HG03439 (cell line): ENCODE results near the gene ATP8A1.
A peak's percentile ranks its signal among the peaks of the same experiment; 100 is the strongest.
"Not testable (repeated sequence)": the region's sequence is repeated elsewhere in the genome, so short reads cannot be mapped to it uniquely, and the experiment has no call there.

Experiments used
- ATAC-seq: cut with Tn5 transposase; IDR thresholded peaks from one replicate; pipeline ENCODE4 v1.9.1; 2021; ENCODE audit warnings: mild to moderate bottlenecking, moderate library complexity; ENCODE audit not compliant: unreplicated experiment

The ATP8A1 gene

DNA sequence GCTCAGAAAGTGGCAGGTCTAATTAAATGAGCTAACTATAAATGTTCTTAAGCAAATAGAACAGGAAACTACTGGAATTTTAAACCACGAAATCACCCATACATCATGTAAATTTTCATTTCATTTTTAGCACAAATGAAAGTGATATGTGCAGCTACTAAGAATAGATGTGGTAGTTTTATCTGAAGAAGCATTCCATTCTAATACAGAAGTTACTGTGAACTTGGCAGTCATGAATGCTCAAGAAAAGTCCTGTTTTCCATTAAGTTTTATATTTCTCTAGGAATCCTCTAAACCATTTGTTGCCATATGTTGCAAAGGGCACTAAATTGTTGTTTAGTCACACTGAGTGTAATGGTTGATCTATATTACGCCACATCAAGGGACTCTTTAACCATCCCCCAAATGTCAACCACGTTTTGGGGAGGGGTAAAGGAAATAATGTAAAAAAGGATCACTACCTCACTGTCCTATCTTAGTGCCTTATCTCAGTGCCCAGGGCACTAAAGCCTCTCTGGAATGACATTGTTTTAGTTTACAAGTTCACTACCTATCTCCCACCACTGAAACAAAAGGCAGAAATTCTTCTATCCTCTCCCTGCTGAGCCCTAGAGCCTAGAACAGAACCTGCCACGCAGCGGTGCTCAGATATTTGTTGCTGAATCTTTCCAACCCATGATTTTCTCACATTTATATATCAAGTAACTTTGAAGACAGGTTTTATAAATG is 141.6 kb downstream of the ATP8A1 start:
- no peak for ATAC-seq

DNA sequence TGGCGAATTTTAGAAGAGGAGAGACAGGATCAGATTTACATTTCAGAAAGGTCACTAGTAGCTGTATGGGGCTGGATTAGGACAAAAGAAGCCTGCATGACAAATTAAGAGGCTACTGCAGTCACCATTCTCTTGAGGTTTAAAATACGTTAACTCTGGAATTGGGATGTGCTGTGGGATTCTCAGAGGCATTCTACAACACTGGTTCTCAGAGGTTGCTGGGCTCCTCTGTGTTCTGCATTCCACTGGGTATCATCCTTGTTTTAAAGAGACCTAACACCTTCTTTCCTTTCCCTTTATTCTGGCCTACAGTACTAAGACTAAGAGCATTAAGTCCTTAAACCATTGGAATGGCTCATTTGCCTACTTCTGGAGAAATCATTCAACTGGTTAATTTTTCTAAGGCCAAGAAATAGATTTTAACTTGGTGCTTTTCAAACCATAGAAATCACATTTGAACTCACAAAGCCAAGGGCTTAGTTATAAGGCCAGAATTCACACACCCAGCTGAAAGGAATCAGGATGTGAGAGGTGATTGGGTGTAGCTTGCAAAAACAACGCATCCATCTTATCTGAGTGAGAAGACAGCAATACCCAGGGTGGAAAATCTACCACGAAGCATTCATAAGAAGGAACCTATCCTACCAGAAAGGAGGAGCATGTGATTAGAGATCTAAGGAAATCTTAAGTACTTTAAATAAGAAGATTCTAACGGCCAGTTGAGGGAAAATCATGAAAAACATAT is 143.0 kb downstream of the ATP8A1 start:
- ATAC-seq = no peak

DNA sequence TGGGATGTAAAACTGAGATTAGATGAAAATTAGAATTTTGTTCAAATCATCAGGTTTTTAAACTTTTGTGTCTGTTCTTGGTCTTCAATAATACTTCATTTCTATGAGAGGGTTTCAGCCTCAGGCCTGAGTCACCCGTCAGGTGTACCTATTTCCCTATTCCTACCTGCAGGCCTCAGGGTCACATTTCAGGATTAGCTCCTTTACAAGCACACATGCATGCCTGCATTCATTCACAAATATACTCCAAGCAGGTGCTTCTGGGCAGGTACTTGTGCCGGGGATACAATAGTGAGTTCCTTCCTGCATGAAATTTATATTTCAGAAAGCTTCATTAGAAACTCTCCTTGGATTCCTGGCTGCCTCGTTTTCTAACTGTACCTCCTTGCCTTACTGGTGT is 144.7 kb downstream of the ATP8A1 start:
- ATAC-seq = no peak

DNA sequence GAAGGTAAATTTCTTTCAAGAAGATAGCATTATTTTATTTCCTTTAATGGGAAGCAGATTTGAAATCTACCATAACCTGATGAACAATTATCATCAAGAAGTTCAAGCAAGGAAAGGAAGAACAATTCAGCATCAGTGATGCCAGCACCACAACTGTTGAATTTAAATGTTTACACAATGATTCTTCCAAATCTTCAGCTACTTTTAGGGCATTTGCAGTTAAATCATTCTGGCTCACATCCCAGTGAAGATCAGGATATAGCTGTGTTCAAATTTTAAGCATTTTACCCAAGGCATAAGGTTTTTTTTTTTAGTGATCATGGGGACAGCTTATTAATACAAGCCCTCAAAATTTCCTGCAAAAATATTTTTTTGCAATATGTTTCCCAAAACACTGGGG is 146.7 kb downstream of the ATP8A1 start:
- ATAC-seq = no peak

DNA sequence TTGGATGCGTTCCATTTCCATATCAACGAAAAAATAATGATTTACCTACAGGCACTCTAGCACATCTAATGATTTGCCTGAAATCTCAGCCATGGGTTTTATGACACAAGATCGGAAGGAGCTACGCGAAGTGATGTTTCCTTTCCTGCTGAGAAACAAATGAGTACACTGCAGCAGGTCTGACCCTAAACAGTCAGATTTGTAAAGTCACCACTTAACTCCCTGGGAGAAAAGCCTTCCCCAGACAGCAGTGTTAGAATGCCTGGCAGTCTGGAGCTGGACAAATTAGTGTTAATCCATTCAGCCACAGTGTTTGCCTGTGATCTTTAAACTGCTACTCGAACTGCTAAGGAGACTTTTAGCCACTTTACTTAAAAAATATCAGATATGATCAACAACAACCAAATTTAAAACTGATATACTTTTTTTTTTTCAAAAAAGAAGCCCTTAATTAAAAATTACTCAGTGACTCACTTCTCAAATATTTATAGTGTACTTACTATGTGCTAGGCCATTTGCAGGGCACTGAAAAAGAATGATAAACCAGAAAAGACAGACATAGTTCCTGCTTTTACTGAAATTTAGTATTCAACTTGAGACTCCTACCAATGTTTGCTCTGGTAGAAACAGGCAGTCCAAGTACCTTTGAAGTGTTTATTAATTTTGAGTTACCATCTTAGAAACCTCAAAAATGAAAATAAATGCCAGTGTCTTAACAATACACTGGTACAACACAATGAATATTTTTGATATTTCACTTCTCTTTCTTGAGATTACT is 155.1 kb downstream of the ATP8A1 start:
- no peak for ATAC-seq

DNA sequence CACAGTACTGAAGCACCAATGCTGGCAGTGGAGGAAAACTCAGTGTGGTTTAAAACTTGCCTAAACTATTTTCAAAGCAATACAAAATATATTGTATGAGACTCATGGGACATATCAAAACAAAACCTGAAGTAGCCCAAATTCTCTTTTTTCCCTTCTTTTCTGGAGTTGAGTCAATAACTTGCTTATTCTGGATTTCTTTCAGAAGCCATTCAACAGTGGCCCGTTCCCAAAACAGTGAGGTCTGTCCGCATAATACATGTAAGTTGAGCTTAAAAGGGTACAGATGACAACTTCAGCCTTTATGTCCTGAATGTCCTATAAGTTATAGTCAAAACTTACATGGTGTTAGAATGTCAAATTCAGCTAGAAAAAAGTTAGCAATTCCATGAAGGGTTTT is 158.9 kb downstream of the ATP8A1 start:
- ATAC-seq = no peak

DNA sequence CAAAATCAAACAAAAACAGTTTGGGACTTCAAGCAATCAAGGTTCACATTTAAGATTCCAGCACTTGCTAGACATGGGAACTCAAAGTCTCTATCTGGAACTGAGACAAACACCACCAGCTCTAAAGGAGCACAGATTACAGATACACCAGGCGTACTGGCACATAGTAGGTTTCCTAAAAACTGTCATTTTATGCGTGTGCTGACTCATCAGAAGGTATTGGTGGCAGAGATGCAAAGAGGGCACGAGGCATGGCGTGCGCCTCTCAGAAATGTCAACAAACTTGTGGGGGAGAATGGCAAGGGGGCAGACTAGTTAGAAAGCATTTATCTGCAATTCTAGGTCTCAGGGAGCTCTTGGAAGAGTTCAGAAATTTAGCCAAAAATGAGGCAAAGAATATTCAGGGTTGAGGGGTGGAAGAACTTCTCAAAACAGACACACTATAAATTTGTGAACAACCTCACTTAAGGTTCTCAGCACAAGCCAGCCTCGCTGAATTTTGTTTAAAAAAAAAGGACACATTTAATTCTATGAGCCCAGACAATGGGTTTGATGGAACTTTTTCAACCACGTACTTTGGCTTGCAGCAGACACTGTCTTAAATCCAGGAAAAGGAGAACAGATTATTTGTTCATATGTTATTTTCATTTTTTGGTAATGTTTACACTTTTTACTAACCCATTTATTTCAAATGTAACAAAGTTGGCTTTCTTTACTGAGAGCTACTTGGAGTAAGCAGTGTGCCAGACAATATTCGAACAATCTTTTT is 159.6 kb downstream of the ATP8A1 start:
- ATAC-seq = no peak

DNA sequence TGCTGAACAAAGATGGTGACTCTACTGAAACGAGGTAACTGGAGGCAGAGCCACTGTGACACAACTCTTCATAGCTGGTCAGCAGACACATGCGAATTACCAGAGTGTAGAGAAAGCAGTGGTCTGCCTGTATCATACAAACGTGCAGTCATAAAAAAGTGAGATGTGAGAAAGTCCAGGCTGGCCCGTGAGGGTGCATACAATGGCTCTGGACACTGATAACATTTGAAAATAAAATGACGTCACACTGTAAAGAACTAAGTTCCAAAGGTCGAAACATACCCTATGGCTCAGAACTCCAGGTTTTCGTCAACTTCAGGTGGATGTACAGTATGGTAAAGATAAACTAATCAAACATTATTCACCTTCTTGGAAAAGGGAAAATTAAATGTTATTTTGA is 163.9 kb downstream of the ATP8A1 start:
- no peak for ATAC-seq

DNA sequence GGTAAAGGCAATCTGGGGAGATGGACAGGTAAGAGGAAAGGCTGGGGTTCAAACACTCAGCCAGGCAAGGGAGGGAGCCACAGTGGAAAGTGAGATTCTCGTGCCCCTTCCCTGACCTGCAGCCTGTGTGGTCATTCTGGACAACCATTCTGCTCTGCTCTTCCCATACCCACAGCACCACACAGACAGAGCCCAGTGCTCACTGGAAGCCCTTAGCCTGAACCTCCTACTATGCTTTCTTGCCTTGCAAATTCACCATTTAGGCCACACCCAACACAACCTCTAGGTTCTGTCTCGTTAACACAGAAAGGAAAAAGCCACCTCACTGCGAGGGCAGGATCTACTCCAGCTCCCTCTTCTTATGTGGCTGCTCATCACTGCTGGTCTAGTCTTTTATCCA is 166.9 kb downstream of the ATP8A1 start:
- no peak for ATAC-seq

DNA sequence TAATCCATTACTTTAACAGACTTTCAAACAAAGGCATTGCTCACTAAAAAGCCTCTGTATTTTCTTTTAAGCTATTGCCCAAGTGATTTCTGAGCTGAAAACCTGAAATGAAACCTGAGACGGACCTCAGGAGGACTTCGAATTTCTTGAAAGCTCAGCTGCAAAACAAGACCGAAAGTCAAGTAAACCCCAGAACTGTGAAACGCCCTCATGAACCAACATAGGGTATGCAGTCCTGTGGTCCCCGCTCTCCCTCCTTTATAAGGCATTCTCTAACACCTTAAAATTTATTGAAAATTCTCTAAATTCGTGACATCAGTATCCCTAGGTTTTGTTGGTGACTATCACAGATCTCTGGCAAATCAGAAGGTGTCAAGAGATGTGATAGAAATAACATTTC is 167.8 kb downstream of the ATP8A1 start:
- ATAC-seq = peak; percentile 83

DNA sequence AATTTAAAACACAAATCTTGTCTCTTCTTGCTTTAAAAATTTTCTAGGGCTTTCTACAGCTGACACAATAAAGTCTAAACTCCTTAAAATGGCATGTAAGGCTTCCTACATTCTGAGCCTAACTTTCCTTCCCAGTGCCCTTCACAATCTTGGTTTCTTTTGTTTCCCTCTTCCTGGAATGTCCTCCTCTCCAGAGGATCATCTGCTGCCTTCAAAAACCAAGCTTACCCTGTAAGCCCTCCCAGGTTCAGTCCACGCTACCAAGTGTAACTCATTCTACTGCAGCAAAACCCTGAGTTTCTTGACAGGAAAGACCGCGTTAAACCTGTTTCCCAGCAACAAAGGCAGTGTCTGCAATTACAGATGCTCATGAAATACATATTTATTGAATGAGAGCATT is 168.4 kb downstream of the ATP8A1 start:
- peak; percentile 11 for ATAC-seq

DNA sequence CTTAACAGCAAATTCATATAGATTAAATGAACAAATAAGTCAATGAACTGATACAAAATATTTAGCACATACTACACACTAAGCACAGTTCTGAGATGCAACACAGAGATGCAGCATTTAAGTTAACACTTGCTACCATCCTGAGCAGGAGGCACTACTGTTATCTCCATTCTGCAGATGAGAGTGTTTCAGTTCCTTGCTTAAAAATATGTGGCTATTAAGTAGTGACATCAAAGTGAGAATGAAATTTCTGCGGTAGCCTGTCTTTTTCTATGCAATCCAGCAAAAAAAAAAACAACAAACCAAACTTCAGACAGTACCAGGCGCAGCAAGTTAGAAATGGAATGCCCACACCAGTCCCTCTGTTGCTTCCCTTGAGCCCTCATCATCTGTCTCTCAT is 168.8 kb downstream of the ATP8A1 start:
- peak; percentile 84 for ATAC-seq

DNA sequence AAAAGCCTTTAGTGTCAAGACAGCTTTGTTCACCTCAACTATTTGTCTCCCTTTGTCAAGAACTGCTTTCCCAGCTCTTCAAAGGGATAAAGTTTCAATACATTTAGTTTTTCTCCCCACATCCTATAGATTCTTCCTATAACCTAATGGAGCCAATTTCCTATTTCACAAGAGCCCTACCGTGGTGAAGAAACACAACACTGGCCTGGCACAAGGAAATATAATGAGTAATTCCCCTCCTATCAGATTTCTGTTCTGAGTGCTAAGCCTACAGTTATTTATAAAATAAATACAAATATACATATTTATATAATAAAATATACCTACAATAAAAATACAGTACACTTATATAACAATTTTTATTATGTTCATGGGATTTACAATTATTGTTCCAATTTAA is 169.7 kb downstream of the ATP8A1 start:
- ATAC-seq = no peak

DNA sequence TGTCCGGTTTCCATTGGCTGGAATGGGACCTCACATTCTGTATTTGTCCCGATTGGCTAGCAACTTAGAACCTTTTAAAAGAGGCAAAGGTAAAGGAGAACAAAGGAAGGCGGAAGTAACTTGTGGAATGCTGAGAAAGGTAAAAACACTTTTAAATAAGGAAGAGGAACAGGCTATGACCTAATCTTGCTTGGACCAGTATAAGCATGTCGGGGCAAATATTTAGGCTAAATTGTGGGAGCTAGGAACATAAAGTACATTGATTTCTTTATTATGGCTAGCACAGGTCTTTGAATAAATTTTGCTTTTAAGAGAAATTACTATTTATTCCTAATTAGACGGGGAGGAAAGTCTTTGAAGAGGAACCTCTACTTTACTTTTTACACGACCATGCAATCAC is 170.7 kb downstream of the ATP8A1 start:
- not testable (repeated sequence) for ATAC-seq

DNA sequence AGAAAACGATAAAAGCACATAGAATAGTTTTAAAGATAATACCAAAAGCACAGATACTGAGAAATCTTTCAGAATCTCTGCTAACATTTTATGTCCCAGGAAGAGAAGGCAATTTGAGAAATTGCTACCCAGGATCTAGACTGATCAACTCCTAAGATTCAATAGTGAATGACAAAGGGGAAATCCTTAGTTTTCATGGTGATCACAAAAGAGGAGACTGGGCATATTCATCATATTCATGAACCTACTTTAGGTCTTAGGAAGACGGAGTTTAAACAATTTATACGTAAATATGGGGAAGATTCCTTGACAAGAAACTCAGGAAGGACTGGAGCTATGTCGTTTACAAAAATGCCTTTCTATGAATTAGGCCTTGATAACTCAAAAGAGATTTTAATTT is 172.3 kb downstream of the ATP8A1 start:
- ATAC-seq = no peak

DNA sequence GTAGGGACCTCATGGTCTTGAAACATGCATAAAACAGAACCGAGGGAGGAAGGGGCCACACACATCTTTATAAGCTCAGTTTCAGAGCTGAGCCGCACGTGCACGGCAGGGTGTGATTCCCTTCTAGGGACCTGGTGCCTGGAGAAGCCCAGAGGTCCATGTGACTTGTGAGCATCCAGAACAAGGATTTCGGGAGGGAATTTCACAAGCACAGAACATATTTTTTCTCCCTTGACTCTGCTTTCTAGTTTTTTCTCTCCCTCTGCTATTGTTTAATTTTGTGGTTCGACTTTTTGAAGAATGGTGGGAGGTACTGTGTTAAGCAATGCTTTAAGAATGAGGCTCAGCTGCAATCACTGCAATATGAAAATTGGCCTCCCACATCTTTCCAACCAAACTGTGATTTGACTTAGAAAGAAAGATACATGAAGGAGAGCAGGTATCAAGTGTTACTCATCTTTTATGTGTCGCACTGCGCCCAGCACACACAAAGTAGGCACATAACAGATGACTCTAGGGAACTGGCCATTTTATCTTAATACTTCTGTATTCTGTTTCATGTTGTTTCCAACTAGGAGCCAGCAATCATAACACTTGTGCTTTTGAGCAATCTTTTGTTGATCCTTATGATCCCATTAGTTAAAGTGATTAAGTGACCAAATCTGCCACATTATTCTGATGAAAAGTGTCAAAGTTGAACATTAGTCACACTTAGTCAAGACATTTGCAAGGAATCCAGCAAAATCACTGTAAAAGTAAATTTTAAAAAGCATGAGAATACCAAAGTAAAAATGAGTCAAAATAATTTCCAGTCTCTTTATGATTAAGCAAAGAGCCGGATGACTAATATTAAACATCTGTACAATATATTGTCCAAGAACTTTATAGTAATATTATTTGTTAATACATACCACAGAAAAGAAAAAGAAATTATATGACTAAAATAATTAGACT is 173.2 kb downstream of the ATP8A1 start:
- no peak for ATAC-seq

DNA sequence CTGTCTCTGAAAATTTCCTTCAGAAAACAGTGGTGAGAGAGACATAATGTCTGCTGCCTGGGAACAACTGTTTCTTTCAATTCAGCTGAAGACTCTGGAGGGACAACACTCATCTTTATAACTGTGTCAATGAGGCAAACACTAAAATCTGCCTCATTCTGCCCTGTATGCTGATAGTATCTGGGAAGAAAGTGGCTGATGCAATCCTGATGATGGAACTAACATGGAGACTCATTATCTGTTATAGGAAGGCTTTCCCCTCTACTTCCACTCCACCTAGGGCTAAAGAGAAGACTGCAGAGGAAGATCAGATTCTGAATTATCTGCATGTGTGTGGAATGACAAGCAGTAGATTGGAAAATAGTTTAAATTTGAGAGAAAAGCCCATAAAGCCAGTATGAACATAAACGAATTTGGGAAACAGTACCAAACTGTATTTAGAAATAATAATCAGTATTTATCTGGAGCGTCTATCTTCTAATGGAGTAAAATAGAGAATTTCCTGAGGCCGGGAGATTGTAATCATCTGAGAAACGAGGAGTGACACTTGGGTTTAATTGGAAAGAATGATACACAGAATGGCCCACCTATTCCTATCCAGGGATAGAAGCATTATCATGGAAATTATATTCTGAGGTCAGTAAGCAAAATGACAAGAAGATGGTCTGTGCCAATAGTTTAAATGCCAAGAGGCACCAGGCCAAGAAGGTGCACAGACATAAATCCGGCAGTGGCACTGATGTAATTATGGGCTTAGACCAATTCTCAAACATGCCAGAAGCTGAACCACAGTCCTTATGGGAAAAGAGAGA is 174.2 kb downstream of the ATP8A1 start:
- ATAC-seq = no peak

DNA sequence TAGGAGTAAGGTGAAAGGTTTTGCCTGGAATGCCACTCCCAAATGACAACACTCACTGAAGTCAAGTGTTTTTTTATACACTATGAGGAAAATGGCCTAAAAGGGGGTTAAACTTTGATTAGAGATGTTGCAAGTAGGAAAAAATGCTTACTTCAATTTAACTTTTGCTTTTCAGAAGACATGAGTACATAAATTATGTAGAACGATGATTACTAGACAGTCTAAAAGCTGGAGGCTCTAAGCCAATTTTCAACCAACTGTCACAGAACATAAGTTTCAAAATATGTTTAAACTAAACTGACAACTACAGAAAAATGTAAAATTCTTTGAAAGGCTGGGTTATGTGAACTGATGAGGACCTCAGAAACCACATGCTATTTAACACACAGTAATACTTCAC is 176.2 kb downstream of the ATP8A1 start:
- no peak for ATAC-seq

DNA sequence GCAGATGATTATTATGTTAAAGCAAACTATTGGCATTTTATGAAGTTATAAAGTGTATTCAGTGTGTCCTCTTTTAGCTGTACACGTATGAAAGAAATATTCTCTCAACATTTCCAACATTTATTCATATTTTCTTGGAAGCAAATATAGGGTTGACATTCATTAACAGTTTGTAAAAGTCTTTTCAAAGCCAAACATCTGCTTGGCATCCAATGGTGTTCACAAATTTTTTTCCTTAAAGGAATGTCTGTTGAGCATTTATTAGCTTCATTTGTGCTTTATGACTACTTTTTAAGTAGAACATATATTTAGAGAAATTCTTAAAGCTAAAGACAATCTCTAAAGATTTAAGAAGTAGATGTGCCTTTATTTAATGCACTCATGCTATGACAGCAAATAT is 176.6 kb downstream of the ATP8A1 start:
- no peak for ATAC-seq
